Progenitor cell of endocrine pancreas (in vitro differentiated cells): ENCODE measurements around the gene PRR30. TPM values are rescaled to one million over a fixed set of nuclear protein-coding genes. Genes with fewer than 3 reads are reported as not detected.
"Not testable (repeated sequence)": the region's sequence is repeated elsewhere in the genome, so short reads cannot be mapped to it uniquely, and the experiment has no call there.

ENCODE experiments used
- DNase-seq: peaks from one replicate; pipeline ENCODE4 v3.0.0; 2021; ENCODE audit warnings: low spot score; ENCODE audit not compliant: unreplicated experiment
- H3K27ac Mint-ChIP-seq: 2 replicates; pipeline ENCODE4 v1.8.0; 2021; ENCODE audit warnings: mild to moderate bottlenecking, moderate library complexity, mixed read lengths
- H3K27me3 Mint-ChIP-seq: 2 replicates; pipeline ENCODE4 v1.8.0; 2021; ENCODE audit warnings: mixed read lengths
- H3K36me3 Mint-ChIP-seq: 2 replicates; pipeline ENCODE4 v1.8.0; 2022; ENCODE audit warnings: mixed read lengths; ENCODE audit not compliant: insufficient read depth
- H3K4me1 Mint-ChIP-seq: 2 replicates; pipeline ENCODE4 v1.8.0; 2021; ENCODE audit warnings: low read depth, mixed read lengths
- H3K4me3 Mint-ChIP-seq: 2 replicates; pipeline ENCODE4 v1.8.0; 2021; ENCODE audit warnings: low read depth, mild to moderate bottlenecking, moderate library complexity, mixed read lengths
- H3K9me3 Mint-ChIP-seq: 2 replicates; pipeline ENCODE4 v1.8.0; 2021; ENCODE audit warnings: low read depth, mixed read lengths
- total RNA-seq: library from RNA; stranded (reverse); gene quantifications from 2 replicates; pipeline ENCODE4 v1.2.1, GENCODE V29; 2021
- TF ChIP-seq, protein P1 (sequence below): fragments of 200-600 bp; sonication (generic); IDR thresholded peaks from one replicate; pipeline ENCODE4 v1.5.0; 2021; ENCODE audit warnings: antibody characterized with exemption, mild to moderate bottlenecking; ENCODE audit not compliant: unreplicated experiment

PRR30 gene
- total RNA-seq, 1 donor from 2014 or later = not detected

- H3K36me3 Mint-ChIP-seq = no peaks in the 10 kb centered on the region
- H3K9me3 Mint-ChIP-seq = no peaks in the 10 kb centered on the region
- no peak for DNase-seq
- H3K4me3 Mint-ChIP-seq = no peak overlapping the region
- H3K27me3 Mint-ChIP-seq = no peaks in the 10 kb centered on the region
- TF ChIP-seq, protein P1, sequence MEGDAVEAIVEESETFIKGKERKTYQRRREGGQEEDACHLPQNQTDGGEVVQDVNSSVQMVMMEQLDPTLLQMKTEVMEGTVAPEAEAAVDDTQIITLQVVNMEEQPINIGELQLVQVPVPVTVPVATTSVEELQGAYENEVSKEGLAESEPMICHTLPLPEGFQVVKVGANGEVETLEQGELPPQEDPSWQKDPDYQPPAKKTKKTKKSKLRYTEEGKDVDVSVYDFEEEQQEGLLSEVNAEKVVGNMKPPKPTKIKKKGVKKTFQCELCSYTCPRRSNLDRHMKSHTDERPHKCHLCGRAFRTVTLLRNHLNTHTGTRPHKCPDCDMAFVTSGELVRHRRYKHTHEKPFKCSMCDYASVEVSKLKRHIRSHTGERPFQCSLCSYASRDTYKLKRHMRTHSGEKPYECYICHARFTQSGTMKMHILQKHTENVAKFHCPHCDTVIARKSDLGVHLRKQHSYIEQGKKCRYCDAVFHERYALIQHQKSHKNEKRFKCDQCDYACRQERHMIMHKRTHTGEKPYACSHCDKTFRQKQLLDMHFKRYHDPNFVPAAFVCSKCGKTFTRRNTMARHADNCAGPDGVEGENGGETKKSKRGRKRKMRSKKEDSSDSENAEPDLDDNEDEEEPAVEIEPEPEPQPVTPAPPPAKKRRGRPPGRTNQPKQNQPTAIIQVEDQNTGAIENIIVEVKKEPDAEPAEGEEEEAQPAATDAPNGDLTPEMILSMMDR = no peak
- no peaks in the 10 kb centered on the region for H3K4me1 Mint-ChIP-seq
- no peak overlapping the region for H3K27ac Mint-ChIP-seq
These were observed 40.3 kb upstream of the PRR30 start for GRCh38 chr2:27179344-27180000.

DNA sequence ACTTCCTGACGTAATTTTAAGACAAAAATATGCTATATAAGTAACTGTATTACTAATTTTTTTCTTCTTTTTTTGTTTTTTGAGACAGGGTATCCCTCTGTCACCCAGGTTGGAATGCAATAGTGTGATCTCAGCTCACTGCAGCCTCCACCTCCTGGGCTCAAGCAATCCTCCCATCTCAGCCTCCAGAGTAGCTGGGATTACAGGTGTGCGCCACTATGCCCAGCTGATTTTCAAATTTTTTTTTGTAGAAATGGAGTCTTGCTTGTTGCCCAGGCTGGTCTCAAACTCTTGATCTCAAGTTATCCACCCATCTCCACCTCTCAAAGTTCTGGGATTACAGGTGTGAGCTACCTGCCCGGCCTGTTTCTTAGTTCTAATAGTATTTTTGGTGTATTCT lies 39.3 kb upstream of the PRR30 start:
- H3K4me1 Mint-ChIP-seq = no peaks in the 10 kb centered on the region
- H3K9me3 Mint-ChIP-seq = no peaks in the 10 kb centered on the region
- H3K27me3 Mint-ChIP-seq = no peaks in the 10 kb centered on the region
- H3K4me3 Mint-ChIP-seq = no peak overlapping the region
- H3K27ac Mint-ChIP-seq = no peak overlapping the region
- DNase-seq = no peak
- no peaks in the 10 kb centered on the region for H3K36me3 Mint-ChIP-seq
- TF ChIP-seq, protein P1 = no peak

DNA sequence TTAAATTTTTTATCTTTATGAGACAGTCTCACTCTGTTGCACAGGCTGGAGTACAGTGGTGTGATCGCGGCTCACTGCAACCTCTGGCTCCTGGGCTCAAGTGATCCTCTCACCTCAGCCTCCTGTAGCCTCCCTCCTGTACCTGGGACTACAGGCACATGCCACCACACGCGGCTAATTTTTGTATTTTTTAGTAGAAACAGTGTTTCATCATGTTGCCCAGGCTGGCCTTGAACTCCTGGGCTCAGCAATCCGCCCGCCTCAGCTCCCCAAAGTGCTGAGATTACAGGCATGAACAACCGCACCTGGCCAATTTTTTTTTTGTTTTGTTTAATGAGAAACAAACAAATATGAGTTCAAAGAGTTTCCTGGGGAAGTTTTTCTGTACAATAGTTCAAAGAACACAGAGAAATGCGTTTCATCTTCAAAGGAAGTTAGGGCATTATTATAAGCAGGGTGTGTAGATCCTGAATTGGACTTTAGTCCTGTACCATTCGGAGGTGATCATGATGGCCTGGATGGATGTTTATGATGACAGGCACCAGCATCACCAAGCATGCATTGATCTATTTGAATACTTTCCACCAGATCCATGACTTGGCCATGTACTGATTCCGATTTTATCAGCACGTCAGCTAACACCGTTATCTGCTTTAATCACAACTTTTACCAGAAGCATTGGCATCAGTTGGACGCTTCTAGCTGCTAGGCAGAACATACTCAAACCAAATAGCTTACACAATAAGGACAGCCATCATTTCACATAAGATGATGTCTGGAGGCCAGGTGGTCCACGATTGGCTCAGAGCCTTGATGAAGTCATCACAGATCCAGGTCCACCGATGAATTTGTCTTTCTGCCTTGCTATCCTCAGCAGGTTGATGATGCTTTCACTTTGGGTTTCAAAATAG lies 38.5 kb upstream of the PRR30 start:
- Mint-ChIP-seq H3K27ac (no peak overlapping the region), H3K4me1 (no peaks in the 10 kb centered on the region), H3K4me3 (no peak overlapping the region), H3K27me3 (no peaks in the 10 kb centered on the region), H3K36me3 (no peaks in the 10 kb centered on the region), H3K9me3 (no peaks in the 10 kb centered on the region)
- DNase-seq = no peak
- TF ChIP-seq, protein P1 = no peak

- not testable (repeated sequence) for H3K27me3 Mint-ChIP-seq, H3K36me3 Mint-ChIP-seq, H3K4me3 Mint-ChIP-seq, H3K9me3 Mint-ChIP-seq, H3K27ac Mint-ChIP-seq, H3K4me1 Mint-ChIP-seq, DNase-seq
These were observed 36.6 kb upstream of the PRR30 start for GRCh38 chr2:27175781-27176180.

DNA sequence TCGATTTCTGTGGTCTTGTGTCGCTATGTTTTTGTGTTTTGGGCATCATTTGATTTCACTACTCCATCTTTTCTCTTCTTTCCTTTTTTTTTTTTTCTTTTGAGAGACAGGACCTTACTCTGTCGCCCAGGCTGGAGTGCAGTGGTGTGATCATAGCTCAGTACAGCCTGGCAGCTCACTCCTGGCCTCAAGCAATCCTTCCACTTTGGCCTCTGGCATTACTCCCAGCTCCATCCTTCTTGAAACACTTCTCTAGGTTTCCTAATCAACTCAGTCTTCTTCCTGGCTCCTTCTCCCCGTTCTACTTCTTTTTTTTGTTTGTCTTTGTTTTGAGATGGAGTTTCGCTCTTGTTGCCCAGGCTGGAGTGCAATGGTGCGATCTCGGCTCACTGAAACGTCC lies 36.1 kb upstream of the PRR30 start:
- no peak for DNase-seq
- H3K9me3 Mint-ChIP-seq = no peaks in the 10 kb centered on the region
- TF ChIP-seq, protein P1 = no peak
- no peaks in the 10 kb centered on the region for H3K36me3 Mint-ChIP-seq
- H3K27me3 Mint-ChIP-seq = peaks cover 8% of the 10 kb centered on the region
- no peak overlapping the region for H3K4me3 Mint-ChIP-seq
- H3K27ac Mint-ChIP-seq = no peak overlapping the region
- H3K4me1 Mint-ChIP-seq = no peaks in the 10 kb centered on the region
